Bronchial epithelial cell (primary cell): Measurements from ENCODE around the gene MYH13. TPM values are rescaled to one million over a fixed set of nuclear protein-coding genes. Genes with fewer than 3 reads are reported as not detected.

Experiments used
- DNase-seq: peaks from one replicate; pipeline ENCODE4 v3.0.0-alpha.2; 2010; ENCODE audit warnings: low read depth
- FAIRE-seq: peaks from 2 replicates; lab custom pipeline; 2011; peaks lifted over from hg19 to GRCh38; lab: Jason Lieb, UNC
- H3K27me3 ChIP-seq: 2 replicates; pipeline ENCODE4 v1.5.1; 2011; ENCODE audit warnings: low read length; ENCODE audit not compliant: control insufficient read depth, insufficient read depth
- H3K36me3 ChIP-seq: 2 replicates; pipeline ENCODE4 v1.5.1; 2011; ENCODE audit warnings: low read length; ENCODE audit not compliant: control insufficient read depth, insufficient read depth
- H3K4me3 ChIP-seq: 2 replicates; pipeline ENCODE4 v1.5.1; 2011; ENCODE audit warnings: mild to moderate bottlenecking, low read depth, low read length, control low read depth
- CTCF ChIP-seq: IDR thresholded peaks from 2 replicates; pipeline ENCODE4 v1.5.1; 2011; ENCODE audit warnings: mild to moderate bottlenecking, moderate library complexity, low read length, control low read depth, inconsistent platforms; ENCODE audit not compliant: insufficient read depth, severe bottlenecking
- total RNA-seq: library from RNA; depleted of rRNA; stranded (reverse); fragments of >200 nt; gene quantifications from 2 replicates; pipeline ENCODE4 v1.2.1, GENCODE V29; 2014

MYH13 gene
- total RNA-seq: under 0.01 TPM in 1 of 2 replicates, not detected in the other

GRCh38 chr17:10372906-10373305 lies at the start of gene MYH13:
Gene MYH13, minus strand, starts transcription at chr17:10373006. Its CDS starts 8,476 bp downstream, at chr17:10364530.
- FAIRE-seq (no peak), DNase-seq (no peak)
- H3K27me3 ChIP-seq: no peaks in the 10 kb centered on the region
- no peak for TF ChIP-seq CTCF
- H3K36me3 ChIP-seq: no peaks in the 10 kb centered on the region
- H3K4me3 ChIP-seq: no peak within 1 kb of the TSS

GRCh38 chr17:10421900-10422542 lies 49.2 kb upstream of the MYH13 start, which contains the start of gene MYH8:
Gene MYH8, minus strand, starts transcription at chr17:10421950. Its CDS starts 1,723 bp downstream, at chr17:10420227.
- no peak for TF ChIP-seq CTCF
- no peak for DNase-seq

GRCh38 chr17:10421211-10421610 lies 48.4 kb upstream of the MYH13 start:
- no peaks in the 10 kb centered on the region for H3K36me3 ChIP-seq
- DNase-seq: no peak
- no peak for FAIRE-seq
- H3K4me3 ChIP-seq: no peak overlapping the region
- no peak for TF ChIP-seq CTCF
- no peaks in the 10 kb centered on the region for H3K27me3 ChIP-seq

More at GRCh38 chr17:10421900-10422542, 49.2 kb upstream of the MYH13 start, which contains the start of gene MYH8:
- Histone ChIP-seq H3K27me3 (no peaks in the 10 kb centered on the region), H3K36me3 (no peaks in the 10 kb centered on the region), H3K4me3 (no peak within 1 kb of the TSS)
- FAIRE-seq: no peak

GRCh38 chr17:10420811-10421210 lies 48.0 kb upstream of the MYH13 start:
- FAIRE-seq: no peak
- no peaks in the 10 kb centered on the region for H3K36me3 ChIP-seq
- no peak for DNase-seq
- H3K27me3 ChIP-seq: no peaks in the 10 kb centered on the region
- H3K4me3 ChIP-seq: no peak overlapping the region
- TF ChIP-seq CTCF: no peak

DNA sequence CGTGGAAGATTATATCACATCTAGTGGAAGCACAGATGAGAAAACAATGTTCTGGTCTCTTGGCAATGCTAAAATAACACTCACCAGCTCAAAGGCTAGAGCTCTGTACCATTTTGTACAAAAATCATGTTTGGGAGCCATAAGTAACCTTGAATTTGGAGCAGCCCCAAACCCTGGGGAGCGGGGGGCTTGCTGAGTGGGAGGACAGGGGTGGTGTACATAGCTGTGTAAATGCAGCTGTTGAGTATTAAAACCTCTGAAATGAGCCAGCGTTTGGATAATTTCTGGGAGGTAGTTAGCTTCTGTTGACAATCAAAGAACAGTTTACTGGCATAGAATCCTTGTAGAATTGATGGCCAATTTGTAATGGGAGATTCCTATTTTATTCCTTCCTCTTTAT lies 44.6 kb upstream of the MYH13 start:
- no peak for DNase-seq
- no peak for TF ChIP-seq CTCF
- FAIRE-seq: no peak
- Histone ChIP-seq H3K36me3 (no peaks in the 10 kb centered on the region), H3K27me3 (no peaks in the 10 kb centered on the region), H3K4me3 (no peak overlapping the region)
